Mesenchymal stem cell (in vitro differentiated cells and primary cell): ENCODE results near the gene ZNRD2.

Experiments used
- DNase-seq: peaks from one replicate; pipeline ENCODE4 v3.0.0-alpha.2; 2013
- H2AFZ ChIP-seq: one replicate; pipeline ENCODE4 v1.6.1; 2013; ENCODE audit warnings: low read depth, mild to moderate bottlenecking, control low read depth, inconsistent platforms, low read length, moderate library complexity
- H2AK5ac ChIP-seq: 2 replicates; pipeline ENCODE4 v1.6.1; 2013; ENCODE audit warnings: low read length, moderate library complexity, mild to moderate bottlenecking, inconsistent platforms; ENCODE audit not compliant: severe bottlenecking
- H2BK120ac ChIP-seq: one replicate; pipeline ENCODE4 v1.6.1; 2013; ENCODE audit warnings: low read depth, mild to moderate bottlenecking, inconsistent platforms, low read length, moderate library complexity
- H2BK12ac ChIP-seq, 2 experiments: one replicate each; pipeline ENCODE4 v1.6.1; 2013; ENCODE audit warnings: inconsistent platforms in 2 of 2, low read length in 2 of 2, mild to moderate bottlenecking in 2 of 2, moderate library complexity in 2 of 2, control low read depth in 1 of 2
- H2BK15ac ChIP-seq: one replicate; pipeline ENCODE4 v1.6.1; 2013; ENCODE audit warnings: mild to moderate bottlenecking, low read depth, inconsistent platforms; ENCODE audit not compliant: poor library complexity, severe bottlenecking
- H2BK5ac ChIP-seq: 2 replicates; pipeline ENCODE4 v1.6.1; 2013; ENCODE audit warnings: low read depth, mild to moderate bottlenecking, low read length, control low read depth, inconsistent platforms; ENCODE audit not compliant: poor library complexity, severe bottlenecking
- H3K14ac ChIP-seq, 2 experiments: one replicate each; pipeline ENCODE4 v1.6.1; 2013; ENCODE audit warnings: inconsistent platforms in 2 of 2, low read length in 2 of 2, control low read depth in 1 of 2, mild to moderate bottlenecking in 1 of 2, moderate library complexity in 1 of 2
- H3K18ac ChIP-seq, 2 experiments: one replicate each; pipeline ENCODE4 v1.6.1; 2013; ENCODE audit warnings: inconsistent platforms in 2 of 2, low read length in 2 of 2, control low read depth in 1 of 2, low read depth in 1 of 2, mild to moderate bottlenecking in 1 of 2
- H3K23ac ChIP-seq, 2 experiments: one replicate each; pipeline ENCODE4 v1.6.1; 2013; ENCODE audit warnings: inconsistent platforms in 2 of 2, low read length in 2 of 2, mild to moderate bottlenecking in 2 of 2, moderate library complexity in 2 of 2, control low read depth in 1 of 2
- H3K27ac ChIP-seq: 2 replicates; pipeline ENCODE4 v1.5.1; 2013; ENCODE audit warnings: mild to moderate bottlenecking, moderate library complexity, low read length, control low read depth, inconsistent platforms; ENCODE audit not compliant: poor library complexity, severe bottlenecking
- H3K27me3 ChIP-seq, 2 experiments: 2 replicates each; pipeline versions ENCODE4 v1.6.1 to v1.7.0; 2013; ENCODE audit warnings: low read length in 2 of 2, mild to moderate bottlenecking in 2 of 2, moderate library complexity in 2 of 2, control low read depth in 1 of 2, inconsistent platforms in 1 of 2; ENCODE audit not compliant: control insufficient read depth in 1 of 2, insufficient read depth in 1 of 2
- H3K36me3 ChIP-seq, 2 experiments: 2 replicates each; pipeline versions ENCODE4 v1.6.1 to v1.7.0; 2013; ENCODE audit warnings: low read length in 2 of 2, control low read depth in 1 of 2, inconsistent platforms in 1 of 2, low read depth in 1 of 2, mild to moderate bottlenecking in 1 of 2; ENCODE audit not compliant: insufficient read depth in 2 of 2, control insufficient read depth in 1 of 2
- H3K4ac ChIP-seq, 2 experiments: one replicate each; pipeline ENCODE4 v1.6.1; 2013; ENCODE audit warnings: inconsistent platforms in 2 of 2, low read length in 2 of 2, mild to moderate bottlenecking in 2 of 2, moderate library complexity in 2 of 2, control low read depth in 1 of 2, low read depth in 1 of 2
- H3K4me1 ChIP-seq: 2 replicates; pipeline ENCODE4 v1.6.1; 2013; ENCODE audit warnings: low read depth, low read length, control low read depth; ENCODE audit not compliant: control insufficient read depth, insufficient read depth
- H3K4me2 ChIP-seq: 2 replicates; pipeline ENCODE4 v1.6.1; 2013; ENCODE audit warnings: low read length, mild to moderate bottlenecking, inconsistent platforms; ENCODE audit not compliant: poor library complexity, severe bottlenecking
- H3K4me3 ChIP-seq, 2 experiments: 2 replicates each; pipeline versions ENCODE4 v1.5.1 to v1.7.0; 2013; ENCODE audit warnings: low read length in 2 of 2, mild to moderate bottlenecking in 2 of 2, control low read depth in 1 of 2, low read depth in 1 of 2; ENCODE audit not compliant: insufficient read depth in 1 of 2
- H3K79me1 ChIP-seq: replicated peaks from 2 replicates; pipeline ENCODE4 v1.6.1; 2013; ENCODE audit warnings: mild to moderate bottlenecking, control low read depth, low read length, inconsistent platforms; ENCODE audit not compliant: poor library complexity, severe bottlenecking
- H3K9ac ChIP-seq: 2 replicates; pipeline ENCODE4 v1.7.0; 2013; ENCODE audit warnings: mild to moderate bottlenecking, low read length, moderate library complexity
- H3K9me3 ChIP-seq: 2 replicates; pipeline ENCODE4 v1.7.0; 2013; ENCODE audit warnings: mild to moderate bottlenecking, low read length; ENCODE audit not compliant: control insufficient read depth
- H4K8ac ChIP-seq: one replicate; pipeline ENCODE4 v1.6.1; 2013; ENCODE audit warnings: inconsistent platforms, mild to moderate bottlenecking, low read length, moderate library complexity
- H4K91ac ChIP-seq: one replicate; pipeline ENCODE4 v1.6.1; 2013; ENCODE audit warnings: mild to moderate bottlenecking, low read length, inconsistent platforms
- WGBS: methylation state at CpG from one replicate; pipeline ENCODE4 v1.1.7; 2013; ENCODE audit warnings: mixed read lengths; 5-methylcytosine and 5-hydroxymethylcytosine counted together

The ZNRD2 gene

DNA sequence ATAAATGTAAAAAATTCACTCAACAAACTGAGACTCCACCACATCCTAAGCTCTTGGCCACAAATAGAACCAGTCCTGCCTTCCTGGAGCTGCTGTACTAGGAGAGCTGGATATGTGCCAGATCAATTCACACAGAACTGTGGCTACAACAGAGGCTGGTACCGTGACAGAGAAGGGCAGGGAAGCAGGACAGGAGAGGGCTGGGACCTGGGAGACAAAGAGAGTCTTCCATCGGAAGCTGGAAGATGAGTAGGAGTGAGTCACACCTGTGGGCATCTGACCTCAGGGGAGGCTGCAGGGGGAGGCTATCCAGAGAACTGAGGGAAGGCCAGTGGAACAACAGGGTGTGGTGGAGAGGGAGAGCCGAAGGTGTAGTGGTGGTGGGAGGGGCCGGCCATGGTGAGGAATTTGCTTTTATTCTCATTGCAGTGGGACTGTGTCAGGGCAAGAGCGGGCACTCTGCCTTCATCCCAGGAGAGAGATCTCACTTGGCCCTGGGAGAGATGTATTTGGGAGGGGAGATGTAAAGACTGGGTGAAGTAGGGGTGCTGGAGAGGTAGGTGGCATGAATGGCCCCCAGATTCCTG lies 10.2 kb upstream of the ZNRD2 start:
- Histone ChIP-seq H3K18ac (peak overlapping the region; percentile 23 to 44), H3K4me2 (no peak overlapping the region), H3K4ac (peak overlapping the region in 1 of 2 experiments; percentile 37), H4K8ac (peak overlapping the region; percentile 16), H3K36me3 (no peaks in the 10 kb centered on the region), H4K91ac (no peak overlapping the region), H2BK12ac (peak overlapping the region; percentile 28 to 46), H3K23ac (no peak overlapping the region), H2BK120ac (no peak overlapping the region), H2BK15ac (peak overlapping the region; percentile 50), H3K9me3 (no peaks in the 10 kb centered on the region), H3K4me1 (peaks cover 50% of the 10 kb centered on the region), H2AK5ac (peak overlapping the region; percentile 6), H2BK5ac (no peak overlapping the region), H2AFZ (no peak overlapping the region), H3K14ac (no peak overlapping the region), H3K27ac (peak overlapping the region; percentile 92), H3K27me3 (no peaks in the 10 kb centered on the region), H3K9ac (peak overlapping the region; percentile 81), H3K4me3 (no peak overlapping the region), H3K79me1 (peaks cover 4% of the 10 kb centered on the region)
- 22% methylated on average over 5 of the region's 5 CpGs for WGBS
- peak; percentile 68 for DNase-seq

GRCh38 chr11:65560555-65561418 lies 9.5 kb upstream of the ZNRD2 start:
- 16% methylated on average over 12 of the region's 15 CpGs for WGBS
- Histone ChIP-seq H4K91ac (peak overlapping the region; percentile 11), H4K8ac (peak overlapping the region; percentile 78), H3K27me3 (no peaks in the 10 kb centered on the region), H3K27ac (peak overlapping the region; percentile 92), H3K4me3 (no peak overlapping the region), H2AFZ (peak overlapping the region; percentile 7), H3K9ac (peak overlapping the region; percentile 22), H3K79me1 (peaks cover 1% of the 10 kb centered on the region), H2BK15ac (no peak overlapping the region), H2AK5ac (peak overlapping the region; percentile 26), H2BK120ac (no peak overlapping the region), H3K4me2 (no peak overlapping the region), H3K18ac (peak overlapping the region; percentile 44 to 53), H3K4ac (peak overlapping the region in 1 of 2 experiments; percentile 61), H3K9me3 (no peaks in the 10 kb centered on the region), H3K4me1 (peaks cover 42% of the 10 kb centered on the region), H2BK5ac (no peak overlapping the region), H3K14ac (peak overlapping the region in 1 of 2 experiments; percentile 19), H2BK12ac (peak overlapping the region; percentile 28 to 46), H3K36me3 (no peaks in the 10 kb centered on the region), H3K23ac (no peak overlapping the region)
- DNase-seq = peak; percentile 72

DNA sequence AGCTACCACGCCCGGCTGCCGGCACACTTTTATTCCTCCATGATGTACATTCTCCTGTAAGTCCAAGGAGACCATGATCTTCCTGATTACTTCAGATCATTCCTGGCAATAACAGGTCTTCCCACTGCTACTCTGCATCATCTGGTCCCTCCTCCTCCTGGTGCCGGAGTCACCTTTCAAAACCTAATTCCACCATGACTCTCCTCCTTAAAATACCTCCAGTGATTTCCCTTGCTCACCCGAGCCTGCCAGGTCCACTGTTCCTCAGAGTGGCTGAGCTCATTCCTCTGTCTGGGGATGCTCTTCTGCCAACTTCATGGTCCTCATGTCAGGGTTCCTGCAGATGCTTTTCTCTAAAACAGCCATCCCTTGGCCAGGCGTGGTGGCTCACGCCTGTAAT lies 8.3 kb upstream of the ZNRD2 start:
- Histone ChIP-seq H3K4me2 (no peak overlapping the region), H3K4ac (peak overlapping the region in 1 of 2 experiments; percentile 13), H2AFZ (no peak overlapping the region), H2BK120ac (no peak overlapping the region), H3K9ac (no peak overlapping the region), H3K79me1 (peaks cover 4% of the 10 kb centered on the region), H2BK15ac (no peak overlapping the region), H2BK5ac (no peak overlapping the region), H2AK5ac (no peak overlapping the region), H4K91ac (no peak overlapping the region), H3K14ac (no peak overlapping the region), H2BK12ac (no peak overlapping the region), H3K27ac (no peak overlapping the region), H3K27me3 (no peaks in the 10 kb centered on the region), H3K23ac (no peak overlapping the region), H3K4me1 (peaks cover 34% of the 10 kb centered on the region), H3K18ac (no peak overlapping the region), H4K8ac (no peak overlapping the region), H3K36me3 (peaks cover 0 to 5% of the 10 kb centered on the region in 2 experiments), H3K9me3 (no peaks in the 10 kb centered on the region), H3K4me3 (no peak overlapping the region)
- 94% methylated on average over 7 of the region's 7 CpGs for WGBS
- DNase-seq = no peak

DNA sequence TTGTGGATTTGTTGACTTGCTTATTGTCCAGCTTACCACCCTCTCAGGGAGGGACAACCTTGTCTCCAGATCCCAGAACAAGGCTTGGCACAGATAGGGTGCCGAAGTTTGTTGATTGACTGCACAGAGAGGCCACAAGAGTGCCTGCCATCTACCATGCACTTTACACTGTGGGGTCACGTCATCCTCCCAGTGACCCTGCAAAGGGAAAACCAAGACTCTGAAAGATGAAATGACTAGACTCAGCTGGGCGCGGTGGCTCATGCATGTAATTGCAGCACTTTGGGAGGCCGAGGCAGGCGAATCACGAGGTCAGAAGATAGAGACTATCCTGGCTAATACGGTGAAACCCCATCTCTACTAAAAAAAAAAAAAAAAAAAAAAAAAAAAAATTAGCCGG lies 7.5 kb upstream of the ZNRD2 start:
- Histone ChIP-seq H2BK12ac (no peak overlapping the region), H3K79me1 (peaks cover 8% of the 10 kb centered on the region), H3K18ac (no peak overlapping the region), H3K36me3 (peaks cover 0 to 6% of the 10 kb centered on the region in 2 experiments), H3K14ac (no peak overlapping the region), H2BK5ac (no peak overlapping the region), H3K27ac (no peak overlapping the region), H2BK120ac (no peak overlapping the region), H2AFZ (no peak overlapping the region), H3K27me3 (no peaks in the 10 kb centered on the region), H3K9ac (no peak overlapping the region), H2BK15ac (no peak overlapping the region), H3K9me3 (no peaks in the 10 kb centered on the region), H4K91ac (no peak overlapping the region), H4K8ac (no peak overlapping the region), H3K4me3 (no peak overlapping the region), H3K4me1 (peaks cover 29% of the 10 kb centered on the region), H3K23ac (no peak overlapping the region), H2AK5ac (no peak overlapping the region), H3K4me2 (no peak overlapping the region), H3K4ac (no peak overlapping the region)
- WGBS = 95% methylated on average over 8 of the region's 9 CpGs
- no peak for DNase-seq
